ENCODE results near the gene PLCL1. TPM values are rescaled to one million over a fixed set of nuclear protein-coding genes. Genes with fewer than 3 reads are reported as not detected.

Gene PLCL1
- polyA plus RNA-seq, 1 of the 3 experiments (the other 2 are of a cell fraction) = 7.7 TPM

DNA sequence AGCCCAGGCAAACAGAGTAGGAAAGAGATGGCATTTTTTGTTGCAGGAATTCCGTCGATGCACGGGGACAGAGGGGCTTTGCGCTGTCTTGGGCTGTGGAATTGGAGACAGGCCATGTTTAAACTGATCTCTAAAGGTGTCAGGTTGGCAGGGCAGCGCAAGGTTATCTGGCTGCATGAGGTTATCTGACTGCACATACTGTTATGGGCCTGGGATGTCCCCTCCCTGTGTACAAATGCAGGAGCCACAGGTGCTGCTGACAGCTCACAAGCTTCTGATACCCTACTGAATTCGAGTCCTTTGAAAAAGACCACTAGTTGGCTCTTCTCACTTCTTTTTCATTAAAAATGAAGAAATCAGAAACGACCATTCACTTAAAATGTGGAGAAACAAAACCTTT lies 255.4 kb downstream of the PLCL1 start:
- Histone ChIP-seq H3K79me2 (ENCODE audit: insufficient read depth) (no peaks in the 10 kb centered on the region; the same call in 1 of the 2 replicates), H3K27ac (ENCODE audit: low read depth in 2 of 2, low read length in 1 of 2) (no peak overlapping the region), H3K4me2 (no peak overlapping the region), H3K9me2 (no peaks in the 10 kb centered on the region), H4K20me1 (ENCODE audit: insufficient read depth) (no peaks in the 10 kb centered on the region), H3K4me3 (ENCODE audit: low read depth in 2 of 2, low read length in 1 of 2) (no peak overlapping the region), H3K4me1 (ENCODE audit: control insufficient read depth in 1 of 2, insufficient read depth in 2 of 2, low read depth in 1 of 2, low read length in 1 of 2) (peaks cover 0 to 5% of the 10 kb centered on the region in 2 experiments; a peak in 2 of 4 replicates), H3K36me3 (replicated peaks in 1 of 2; ENCODE audit: control insufficient read depth in 1 of 2, insufficient read depth in 2 of 2, low read length in 1 of 2) (peaks cover 0 to 14% of the 10 kb centered on the region in 2 experiments), H3F3A (replicated peaks; ENCODE audit: insufficient read depth) (no peaks in the 10 kb centered on the region), H3K27me3 (ENCODE audit: insufficient read depth) (no peaks in the 10 kb centered on the region), H3K9ac (no peak overlapping the region), H3K9me3 (no peaks in the 10 kb centered on the region), H2AFZ (ENCODE audit: low read depth) (no peak overlapping the region)
- WGBS (ENCODE audit: low lambda C conversion rate) = 82% methylated on average over 7 of the region's 7 CpGs
- DNase-seq = no peak
- POLR2A ChIA-PET = no interaction called here
- CTCF ChIA-PET = no interaction called here
- no peak for TF ChIP-seq TAF1 (IDR thresholded peaks at IDR 0.05; ENCODE audit: borderline replicate concordance, low read depth, low read length)

DNA sequence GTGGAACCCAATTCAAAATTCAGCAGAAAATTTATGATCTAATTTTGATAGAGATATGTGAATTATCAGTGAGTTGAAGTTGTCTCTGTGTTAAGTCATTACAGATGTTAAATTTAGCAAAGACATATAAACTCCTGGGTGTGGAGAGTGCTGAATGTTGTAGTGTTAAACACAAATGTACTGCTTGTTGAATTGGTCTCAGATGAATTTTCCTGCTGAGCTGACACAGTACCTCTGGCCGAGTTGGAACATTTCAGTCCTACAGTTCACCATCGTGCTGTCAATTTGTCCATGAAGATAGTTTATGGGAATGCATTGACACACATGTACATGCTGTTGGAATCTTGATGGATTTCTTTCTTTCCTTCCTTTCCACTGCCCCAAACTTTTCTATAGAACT lies 255.9 kb downstream of the PLCL1 start:
- no peak overlapping the region for H3K4me2 ChIP-seq
- no peaks in the 10 kb centered on the region for H3K9me2 ChIP-seq
- TF ChIP-seq TCF12 (IDR thresholded peaks at IDR 0.05) (no peak), FOXM1 (IDR thresholded peaks at IDR 0.05; ENCODE audit: low read depth) (no peak), JUND (IDR thresholded peaks at IDR 0.05) (no peak), EZH2phosphoT487 (IDR thresholded peaks at IDR 0.05; ENCODE audit: borderline replicate concordance, low read depth) (no peak), MXI1 (IDR thresholded peaks at IDR 0.05; ENCODE audit: low read depth, low read length) (no peak), CHD2 (IDR thresholded peaks at IDR 0.05; ENCODE audit: low read length, partially characterized antibody) (no peak), FOSL2 (IDR thresholded peaks at IDR 0.05; ENCODE audit: borderline replicate concordance, low read depth) (no peak), TAF1 (IDR thresholded peaks at IDR 0.05; ENCODE audit: borderline replicate concordance, low read depth, low read length) (no peak), EP300 (IDR thresholded peaks at IDR 0.05; ENCODE audit: borderline replicate concordance in 1 of 2, low read depth in 1 of 2, low read length in 1 of 2) (no peak)
- TF ChIP-seq, protein P1, sequence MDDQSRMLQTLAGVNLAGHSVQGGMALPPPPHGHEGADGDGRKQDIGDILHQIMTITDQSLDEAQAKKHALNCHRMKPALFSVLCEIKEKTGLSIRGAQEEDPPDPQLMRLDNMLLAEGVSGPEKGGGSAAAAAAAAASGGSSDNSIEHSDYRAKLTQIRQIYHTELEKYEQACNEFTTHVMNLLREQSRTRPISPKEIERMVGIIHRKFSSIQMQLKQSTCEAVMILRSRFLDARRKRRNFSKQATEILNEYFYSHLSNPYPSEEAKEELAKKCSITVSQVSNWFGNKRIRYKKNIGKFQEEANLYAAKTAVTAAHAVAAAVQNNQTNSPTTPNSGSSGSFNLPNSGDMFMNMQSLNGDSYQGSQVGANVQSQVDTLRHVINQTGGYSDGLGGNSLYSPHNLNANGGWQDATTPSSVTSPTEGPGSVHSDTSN (IDR thresholded peaks at IDR 0.05) = no peak
- CTCF ChIA-PET = no interaction called here
- H3K9me3 ChIP-seq = no peaks in the 10 kb centered on the region
- no peaks in the 10 kb centered on the region; the same call in 1 of the 2 replicates for H3K79me2 ChIP-seq (ENCODE audit: insufficient read depth)
- WGBS (ENCODE audit: low lambda C conversion rate) = 80% methylated on average over 1 of the region's 2 CpGs
- POLR2A ChIA-PET = no interaction called here
- H3K4me3 ChIP-seq (ENCODE audit: low read depth in 2 of 2, low read length in 1 of 2) = no peak overlapping the region
- peaks cover 0 to 14% of the 10 kb centered on the region in 2 experiments for H3K36me3 ChIP-seq (replicated peaks in 1 of 2; ENCODE audit: control insufficient read depth in 1 of 2, insufficient read depth in 2 of 2, low read length in 1 of 2)
- H4K20me1 ChIP-seq (ENCODE audit: insufficient read depth) = no peaks in the 10 kb centered on the region
- H3K9ac ChIP-seq = no peak overlapping the region
- no peaks in the 10 kb centered on the region for H3F3A ChIP-seq (replicated peaks; ENCODE audit: insufficient read depth)
- no peak for DNase-seq
- no peaks in the 10 kb centered on the region for H3K27me3 ChIP-seq (ENCODE audit: insufficient read depth)
- peaks cover 0 to 5% of the 10 kb centered on the region in 2 experiments; a peak in 2 of 4 replicates for H3K4me1 ChIP-seq (ENCODE audit: control insufficient read depth in 1 of 2, insufficient read depth in 2 of 2, low read depth in 1 of 2, low read length in 1 of 2)
- no peak overlapping the region for H3K27ac ChIP-seq (ENCODE audit: low read depth in 2 of 2, low read length in 1 of 2)
- no peak overlapping the region for H2AFZ ChIP-seq (ENCODE audit: low read depth)

DNA sequence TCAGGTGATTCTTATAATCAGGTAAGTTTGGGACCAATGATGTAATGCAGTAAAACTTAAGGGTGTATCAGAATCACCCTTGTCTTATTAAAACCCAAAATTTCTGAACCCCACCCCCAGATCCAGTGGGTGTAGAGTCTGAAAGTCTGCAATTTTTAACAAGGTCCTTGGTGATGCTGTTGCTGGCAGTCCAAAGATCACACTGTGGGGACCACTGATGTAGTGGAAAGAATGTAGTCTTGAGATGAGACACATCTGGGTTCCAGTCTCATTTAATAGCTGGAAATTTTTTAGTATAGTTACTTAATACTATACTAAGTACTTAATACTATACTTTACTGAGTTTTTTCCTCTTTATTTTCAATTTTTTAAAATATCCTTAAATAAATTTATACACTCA lies 258.4 kb downstream of the PLCL1 start:
- no peaks in the 10 kb centered on the region for H3K27me3 ChIP-seq (ENCODE audit: insufficient read depth)
- peaks cover 0 to 14% of the 10 kb centered on the region in 2 experiments for H3K36me3 ChIP-seq (replicated peaks in 1 of 2; ENCODE audit: control insufficient read depth in 1 of 2, insufficient read depth in 2 of 2, low read length in 1 of 2)
- ChIA-PET POLR2A (no interaction called here), CTCF (interaction anchor here (0.8 to 1.7 kb wide), 3 partner anchors 35 to 234 kb away, joined by 3 read pairs; no protein-coding TSS in a partner anchor)
- H3K9me2 ChIP-seq = no peaks in the 10 kb centered on the region
- no peak overlapping the region for H2AFZ ChIP-seq (ENCODE audit: low read depth)
- no peaks in the 10 kb centered on the region; the same call in none of the 2 replicates for H3K79me2 ChIP-seq (ENCODE audit: insufficient read depth)
- H3K27ac ChIP-seq (ENCODE audit: low read depth in 2 of 2, low read length in 1 of 2) = no peak overlapping the region
- H3K9me3 ChIP-seq = no peaks in the 10 kb centered on the region
- H3K4me3 ChIP-seq (ENCODE audit: low read depth in 2 of 2, low read length in 1 of 2) = no peak overlapping the region
- no peak overlapping the region for H3K4me2 ChIP-seq
- DNase-seq = no peak
- no peaks in the 10 kb centered on the region for H4K20me1 ChIP-seq (ENCODE audit: insufficient read depth)
- peaks cover 3% of the 10 kb centered on the region for H3F3A ChIP-seq (replicated peaks; ENCODE audit: insufficient read depth)
- no peak overlapping the region for H3K9ac ChIP-seq
- peaks cover 3 to 4% of the 10 kb centered on the region in 2 experiments; a peak in 3 of 4 replicates for H3K4me1 ChIP-seq (ENCODE audit: control insufficient read depth in 1 of 2, insufficient read depth in 2 of 2, low read depth in 1 of 2, low read length in 1 of 2)
- TF ChIP-seq TAF1 (IDR thresholded peaks at IDR 0.05; ENCODE audit: borderline replicate concordance, low read depth, low read length) (no peak), RFX5 (IDR thresholded peaks at IDR 0.05; ENCODE audit: low read length) (no peak), SMC3 (IDR thresholded peaks at IDR 0.05; ENCODE audit: low read depth, low read length) (no peak), GATA2 (CRISPR knock-in tag; IDR thresholded peaks at IDR 0.05) (no peak), NFIC (IDR thresholded peaks at IDR 0.05; ENCODE audit: borderline replicate concordance) (no peak), SIN3A (IDR thresholded peaks at IDR 0.05; ENCODE audit: borderline replicate concordance, low read depth, low read length) (no peak), FOXM1 (IDR thresholded peaks at IDR 0.05; ENCODE audit: low read depth) (no peak)
- TF ChIP-seq, protein P2, sequence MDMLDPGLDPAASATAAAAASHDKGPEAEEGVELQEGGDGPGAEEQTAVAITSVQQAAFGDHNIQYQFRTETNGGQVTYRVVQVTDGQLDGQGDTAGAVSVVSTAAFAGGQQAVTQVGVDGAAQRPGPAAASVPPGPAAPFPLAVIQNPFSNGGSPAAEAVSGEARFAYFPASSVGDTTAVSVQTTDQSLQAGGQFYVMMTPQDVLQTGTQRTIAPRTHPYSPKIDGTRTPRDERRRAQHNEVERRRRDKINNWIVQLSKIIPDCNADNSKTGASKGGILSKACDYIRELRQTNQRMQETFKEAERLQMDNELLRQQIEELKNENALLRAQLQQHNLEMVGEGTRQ (IDR thresholded peaks at IDR 0.05; ENCODE audit: borderline replicate concordance, low read depth, low read length) = no peak
- TF ChIP-seq, protein P3, sequence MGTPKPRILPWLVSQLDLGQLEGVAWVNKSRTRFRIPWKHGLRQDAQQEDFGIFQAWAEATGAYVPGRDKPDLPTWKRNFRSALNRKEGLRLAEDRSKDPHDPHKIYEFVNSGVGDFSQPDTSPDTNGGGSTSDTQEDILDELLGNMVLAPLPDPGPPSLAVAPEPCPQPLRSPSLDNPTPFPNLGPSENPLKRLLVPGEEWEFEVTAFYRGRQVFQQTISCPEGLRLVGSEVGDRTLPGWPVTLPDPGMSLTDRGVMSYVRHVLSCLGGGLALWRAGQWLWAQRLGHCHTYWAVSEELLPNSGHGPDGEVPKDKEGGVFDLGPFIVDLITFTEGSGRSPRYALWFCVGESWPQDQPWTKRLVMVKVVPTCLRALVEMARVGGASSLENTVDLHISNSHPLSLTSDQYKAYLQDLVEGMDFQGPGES (IDR thresholded peaks at IDR 0.05; ENCODE audit: low read depth, low read length) = no peak
- TF ChIP-seq, protein P4, sequence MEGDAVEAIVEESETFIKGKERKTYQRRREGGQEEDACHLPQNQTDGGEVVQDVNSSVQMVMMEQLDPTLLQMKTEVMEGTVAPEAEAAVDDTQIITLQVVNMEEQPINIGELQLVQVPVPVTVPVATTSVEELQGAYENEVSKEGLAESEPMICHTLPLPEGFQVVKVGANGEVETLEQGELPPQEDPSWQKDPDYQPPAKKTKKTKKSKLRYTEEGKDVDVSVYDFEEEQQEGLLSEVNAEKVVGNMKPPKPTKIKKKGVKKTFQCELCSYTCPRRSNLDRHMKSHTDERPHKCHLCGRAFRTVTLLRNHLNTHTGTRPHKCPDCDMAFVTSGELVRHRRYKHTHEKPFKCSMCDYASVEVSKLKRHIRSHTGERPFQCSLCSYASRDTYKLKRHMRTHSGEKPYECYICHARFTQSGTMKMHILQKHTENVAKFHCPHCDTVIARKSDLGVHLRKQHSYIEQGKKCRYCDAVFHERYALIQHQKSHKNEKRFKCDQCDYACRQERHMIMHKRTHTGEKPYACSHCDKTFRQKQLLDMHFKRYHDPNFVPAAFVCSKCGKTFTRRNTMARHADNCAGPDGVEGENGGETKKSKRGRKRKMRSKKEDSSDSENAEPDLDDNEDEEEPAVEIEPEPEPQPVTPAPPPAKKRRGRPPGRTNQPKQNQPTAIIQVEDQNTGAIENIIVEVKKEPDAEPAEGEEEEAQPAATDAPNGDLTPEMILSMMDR (IDR thresholded peaks at IDR 0.05) = no peak

All from SK-N-SH (cell line).